Measurements from ENCODE around the gene SNCB. TPM values are rescaled to one million over a fixed set of nuclear protein-coding genes. Genes with fewer than 3 reads are reported as not detected.

Gene SNCB
- total RNA-seq, 1 donor: not detected

DNA sequence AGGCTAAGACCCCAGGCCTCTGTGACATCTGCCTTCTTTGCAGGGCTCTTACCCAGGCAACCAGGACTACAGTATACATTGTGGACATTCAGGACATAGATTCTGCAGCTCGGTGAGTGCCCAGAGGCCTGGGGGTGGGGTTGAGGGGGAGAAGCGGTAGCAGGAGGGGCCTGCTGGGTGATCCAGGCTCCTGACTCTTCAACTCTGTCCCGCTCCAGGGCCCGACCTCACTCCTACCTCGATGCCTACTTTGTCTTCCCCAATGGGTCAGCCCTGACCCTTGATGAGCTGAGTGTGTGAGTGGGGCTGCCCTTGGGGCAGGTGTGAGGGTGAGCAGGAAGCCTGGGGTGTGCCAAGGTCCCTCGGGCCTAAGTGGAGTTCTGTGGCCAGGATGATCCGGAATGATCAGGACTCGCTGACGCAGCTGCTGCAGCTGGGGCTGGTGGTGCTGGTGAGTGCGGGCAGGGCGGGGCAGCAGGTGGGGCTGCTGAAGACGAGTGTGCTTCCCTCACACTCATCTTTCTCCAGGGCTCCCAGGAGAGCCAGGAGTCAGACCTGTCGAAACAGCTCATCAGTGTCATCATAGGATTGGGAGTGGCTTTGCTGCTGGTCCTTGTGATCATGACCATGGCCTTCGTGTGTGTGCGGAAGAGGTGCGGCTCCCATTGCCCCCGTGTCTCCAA lies 40.2 kb downstream of the SNCB start:
- no peak for DNase-seq (ENCODE audit: low read depth)
- TF ChIP-seq, protein P1, sequence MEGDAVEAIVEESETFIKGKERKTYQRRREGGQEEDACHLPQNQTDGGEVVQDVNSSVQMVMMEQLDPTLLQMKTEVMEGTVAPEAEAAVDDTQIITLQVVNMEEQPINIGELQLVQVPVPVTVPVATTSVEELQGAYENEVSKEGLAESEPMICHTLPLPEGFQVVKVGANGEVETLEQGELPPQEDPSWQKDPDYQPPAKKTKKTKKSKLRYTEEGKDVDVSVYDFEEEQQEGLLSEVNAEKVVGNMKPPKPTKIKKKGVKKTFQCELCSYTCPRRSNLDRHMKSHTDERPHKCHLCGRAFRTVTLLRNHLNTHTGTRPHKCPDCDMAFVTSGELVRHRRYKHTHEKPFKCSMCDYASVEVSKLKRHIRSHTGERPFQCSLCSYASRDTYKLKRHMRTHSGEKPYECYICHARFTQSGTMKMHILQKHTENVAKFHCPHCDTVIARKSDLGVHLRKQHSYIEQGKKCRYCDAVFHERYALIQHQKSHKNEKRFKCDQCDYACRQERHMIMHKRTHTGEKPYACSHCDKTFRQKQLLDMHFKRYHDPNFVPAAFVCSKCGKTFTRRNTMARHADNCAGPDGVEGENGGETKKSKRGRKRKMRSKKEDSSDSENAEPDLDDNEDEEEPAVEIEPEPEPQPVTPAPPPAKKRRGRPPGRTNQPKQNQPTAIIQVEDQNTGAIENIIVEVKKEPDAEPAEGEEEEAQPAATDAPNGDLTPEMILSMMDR (IDR thresholded peaks at IDR 0.05; ENCODE audit: insufficient read depth, low read depth, low read length): no peak
- no peak overlapping the region for H3K4me3 ChIP-seq (ENCODE audit: low read depth, low read length)

DNA sequence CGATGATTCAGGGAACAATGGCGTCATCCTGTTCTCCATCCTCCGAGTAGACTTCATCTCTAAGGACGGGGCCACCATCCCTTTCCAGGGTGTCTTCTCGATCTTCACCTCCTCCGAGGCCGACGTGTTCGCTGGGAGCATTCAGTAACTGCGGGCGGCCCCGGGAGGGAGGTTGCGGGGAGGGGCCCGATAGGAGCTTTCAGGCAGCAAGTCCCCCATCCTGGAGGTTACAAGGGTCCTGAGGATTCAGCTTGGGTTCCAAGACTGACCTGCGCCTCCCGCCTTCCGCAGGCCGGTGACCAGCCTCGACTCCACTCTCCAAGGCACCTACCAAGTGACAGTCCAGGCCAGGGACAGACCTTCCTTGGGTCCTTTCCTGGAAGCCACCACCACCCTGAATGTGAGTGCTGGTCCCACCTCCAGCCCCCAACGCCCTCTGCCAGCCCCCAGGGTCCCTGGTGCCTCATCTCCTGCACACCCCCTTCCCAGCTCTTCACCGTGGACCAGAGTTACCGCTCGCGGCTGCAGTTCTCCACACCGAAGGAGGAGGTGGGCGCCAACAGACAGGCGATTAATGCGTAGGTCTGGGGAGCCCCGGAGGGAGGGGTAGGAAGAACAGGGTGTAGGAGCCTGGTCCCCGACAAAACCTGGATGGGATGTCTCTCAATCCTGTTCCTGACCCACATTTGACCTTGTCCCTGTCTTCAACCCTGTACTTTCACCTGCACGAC lies 41.1 kb downstream of the SNCB start:
- no peak overlapping the region for H3K4me3 ChIP-seq (ENCODE audit: low read depth, low read length)
- no peak for DNase-seq (ENCODE audit: low read depth)
- TF ChIP-seq, protein P1 (IDR thresholded peaks at IDR 0.05; ENCODE audit: insufficient read depth, low read depth, low read length): no peak

DNA sequence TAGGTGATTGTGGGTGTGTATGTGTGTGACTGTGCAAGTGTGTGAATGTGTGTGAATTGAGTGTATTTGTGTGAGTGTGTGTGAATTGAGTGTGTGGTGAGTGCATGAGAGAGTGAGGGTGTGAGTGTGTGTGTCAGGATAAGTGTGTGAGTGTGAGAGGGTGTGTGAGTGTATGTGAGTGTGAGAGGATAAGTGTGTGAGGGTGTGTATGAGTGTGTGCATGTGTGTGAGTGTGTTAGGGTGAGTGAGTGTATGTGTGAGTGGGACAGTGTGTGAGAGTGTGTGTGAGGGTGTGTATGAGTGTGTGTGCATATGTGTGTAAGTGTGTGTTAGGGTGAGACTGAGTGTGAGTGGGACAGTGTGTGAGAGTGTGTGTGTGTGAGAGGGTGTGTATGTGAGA lies 42.0 kb downstream of the SNCB start:
- H3K4me3 ChIP-seq (ENCODE audit: low read depth, low read length): no peak overlapping the region
- TF ChIP-seq, protein P1 (IDR thresholded peaks at IDR 0.05; ENCODE audit: insufficient read depth, low read depth, low read length): no peak
- DNase-seq (ENCODE audit: low read depth): no peak

DNA sequence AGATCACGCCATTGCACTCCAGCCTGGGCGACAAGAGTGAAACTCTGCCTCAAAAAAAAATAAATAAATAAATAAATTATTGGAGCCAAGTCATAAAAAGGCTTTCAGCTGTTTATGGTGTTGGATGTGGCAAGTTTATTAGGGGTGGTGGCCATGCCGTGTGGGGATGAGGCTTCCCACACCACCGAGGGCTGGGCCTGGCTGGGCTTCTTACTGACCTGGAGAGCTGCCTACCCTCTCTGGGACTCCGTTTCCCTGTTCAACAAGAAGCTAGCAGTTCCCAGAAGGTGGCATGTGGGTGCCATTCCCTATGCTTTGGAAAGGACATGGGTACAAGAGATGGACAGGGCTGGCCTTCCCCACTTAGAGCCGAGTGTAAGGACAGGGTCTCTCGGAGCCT lies 42.9 kb downstream of the SNCB start:
- no peak overlapping the region for H3K4me3 ChIP-seq (ENCODE audit: low read depth, low read length)
- no peak for DNase-seq (ENCODE audit: low read depth)
- TF ChIP-seq, protein P1 (IDR thresholded peaks at IDR 0.05; ENCODE audit: insufficient read depth, low read depth, low read length): no peak

DNA sequence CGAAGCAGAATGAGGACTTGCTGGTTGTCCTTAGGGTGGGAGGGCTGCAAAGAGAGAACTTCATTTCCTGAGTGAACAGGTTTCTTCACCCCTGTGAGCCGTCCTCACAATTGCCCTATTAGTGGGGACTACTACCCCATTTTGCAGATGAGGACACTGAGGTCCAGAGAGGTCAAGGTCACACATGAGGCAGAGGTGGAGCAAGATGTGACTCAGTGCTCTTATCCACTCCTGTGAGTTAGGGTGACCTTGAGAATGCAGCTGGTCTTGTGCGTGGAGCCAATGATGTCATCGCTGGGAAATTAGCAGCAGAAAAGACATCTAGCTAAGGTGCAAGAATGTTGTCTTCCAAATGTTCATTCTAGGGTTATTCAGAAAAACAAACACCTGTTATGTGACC lies 47.3 kb downstream of the SNCB start:
- DNase-seq (ENCODE audit: low read depth): no peak
- H3K4me3 ChIP-seq (ENCODE audit: low read depth, low read length): no peak overlapping the region
- TF ChIP-seq, protein P1 (IDR thresholded peaks at IDR 0.05; ENCODE audit: insufficient read depth, low read depth, low read length): no peak

DNA sequence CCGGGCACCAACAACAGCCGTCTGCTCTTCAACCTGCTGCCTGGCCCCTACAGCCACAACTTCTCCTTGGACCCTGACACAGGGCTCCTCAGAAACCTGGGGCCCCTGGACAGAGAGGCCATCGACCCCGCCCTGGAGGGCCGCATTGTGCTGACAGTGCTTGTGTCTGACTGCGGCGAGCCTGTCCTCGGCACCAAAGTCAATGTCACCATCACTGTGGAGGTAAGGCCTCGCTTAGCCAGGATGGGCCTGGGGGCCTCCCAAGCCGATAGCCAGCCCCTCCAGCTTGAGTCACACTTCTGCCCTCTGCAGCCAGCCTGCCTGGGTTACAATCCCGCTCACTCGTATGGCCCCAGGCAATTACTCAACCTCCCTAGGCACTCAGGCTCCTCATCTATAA lies 49.0 kb downstream of the SNCB start:
- DNase-seq (ENCODE audit: low read depth): no peak
- H3K4me3 ChIP-seq (ENCODE audit: low read depth, low read length): no peak overlapping the region
- TF ChIP-seq, protein P1 (IDR thresholded peaks at IDR 0.05; ENCODE audit: insufficient read depth, low read depth, low read length): no peak
